OCI-LY1 (cell line): ENCODE results near the gene MINK1.

ENCODE experiments used
- CTCF ChIP-seq: fragments of 200-600 bp; sonication (generic), shearing (Covaris generic); IDR thresholded peaks from 2 replicates; pipeline ENCODE4 v1.5.1; 2017; ENCODE audit warnings: mild to moderate bottlenecking, antibody characterized with exemption, low read length, moderate library complexity, mixed read lengths
- EZH2 ChIP-seq: fragments of 200-600 bp; sonication (generic), shearing (Covaris generic); IDR thresholded peaks from 2 replicates; pipeline ENCODE4 v1.8.0; 2017; ENCODE audit warnings: borderline replicate concordance, mixed run types, mild to moderate bottlenecking, antibody characterized with exemption, low read length, moderate library complexity, mixed read lengths

GRCh38 chr17:4856937-4857314 lies 23.8 kb downstream of the MINK1 start:
- TF ChIP-seq CTCF = no peak
- no peak for TF ChIP-seq EZH2
